ENCODE data around the gene ZNF230.
A peak's percentile ranks its signal among the peaks of the same experiment; 100 is the strongest.

The ZNF230 gene

GRCh38 chr19:44002566-44003460, at the start of gene ZNF230:
ZNF230 (plus strand) TSS chr19:44002957; CDS start chr19:44007079, 4,122 bp downstream.
- no peak for TF ChIP-seq CTCF (conservative IDR thresholded peaks at IDR 0.05; ENCODE audit: low read length)
- H3K4me3 ChIP-seq (ENCODE audit: low read length), result peak within 1 kb of the TSS; percentile 95
- peak; percentile 93 for DNase-seq (ENCODE audit: low read depth)

GRCh38 chr19:43956827-43957226, 45.9 kb upstream of the ZNF230 start:
- no peak for TF ChIP-seq CTCF (conservative IDR thresholded peaks at IDR 0.05; ENCODE audit: low read length)
- no peak overlapping the region for H3K4me3 ChIP-seq (ENCODE audit: low read length)
- DNase-seq (ENCODE audit: low read depth), result no peak

GRCh38 chr19:43957891-43958290, 44.9 kb upstream of the ZNF230 start:
- DNase-seq (ENCODE audit: low read depth), result peak; percentile 94
- no peak overlapping the region for H3K4me3 ChIP-seq (ENCODE audit: low read length)
- TF ChIP-seq CTCF (conservative IDR thresholded peaks at IDR 0.05; ENCODE audit: low read length), result no peak

GRCh38 chr19:43960411-43960810, 42.3 kb upstream of the ZNF230 start:
- TF ChIP-seq CTCF (conservative IDR thresholded peaks at IDR 0.05; ENCODE audit: low read length), result no peak
- DNase-seq (ENCODE audit: low read depth), result no peak
- H3K4me3 ChIP-seq (ENCODE audit: low read length), result no peak overlapping the region

- TF ChIP-seq CTCF (conservative IDR thresholded peaks at IDR 0.05; ENCODE audit: low read length), result no peak
- H3K4me3 ChIP-seq (ENCODE audit: low read length), result no peak overlapping the region
- no peak for DNase-seq (ENCODE audit: low read depth)
Observed at GRCh38 chr19:43966079-43966694, 36.6 kb upstream of the ZNF230 start.

GRCh38 chr19:43976732-43977131, 26.0 kb upstream of the ZNF230 start:
- no peak for DNase-seq (ENCODE audit: low read depth)
- H3K4me3 ChIP-seq (ENCODE audit: low read length), result no peak overlapping the region
- TF ChIP-seq CTCF (conservative IDR thresholded peaks at IDR 0.05; ENCODE audit: low read length), result no peak

- no peak for DNase-seq (ENCODE audit: low read depth)
- H3K4me3 ChIP-seq (ENCODE audit: low read length), result peak overlapping the region; percentile 77
- no peak for TF ChIP-seq CTCF (conservative IDR thresholded peaks at IDR 0.05; ENCODE audit: low read length)
Observed at GRCh38 chr19:43983544-43983911, 19.2 kb upstream of the ZNF230 start.
